WTC11 (cell line): ENCODE measurements around the gene PPFIBP2.

Source experiments
- ATF2 ChIP-seq: sonication (generic); formaldehyde crosslinking; IDR thresholded peaks from 2 replicates; pipeline ENCODE4 v1.8.1; 2022; ENCODE audit warnings: low read depth, missing genetic modification reagents, borderline replicate concordance
- CTCF ChIP-seq: fragments of 200-600 bp; IDR thresholded peaks from 2 replicates; pipeline ENCODE4 v1.8.0; 2022; ENCODE audit warnings: antibody characterized with exemption
- FOXP4 ChIP-seq: sonication (generic); formaldehyde crosslinking; IDR thresholded peaks from 2 replicates; pipeline ENCODE4 v1.8.0; 2022; ENCODE audit warnings: mild to moderate bottlenecking, missing genetic modification reagents
- MYBL2 ChIP-seq: sonication (generic); formaldehyde crosslinking; IDR thresholded peaks from 2 replicates; pipeline ENCODE4 v1.8.1; 2023; ENCODE audit warnings: mild to moderate bottlenecking, moderate library complexity, missing genetic modification reagents
- NFYB ChIP-seq: sonication (generic); formaldehyde crosslinking; conservative IDR thresholded peaks from 2 replicates; pipeline ENCODE4 v1.8.0; 2022; ENCODE audit warnings: low read depth, missing genetic modification reagents
- NR2C2 ChIP-seq: sonication (generic); formaldehyde crosslinking; IDR thresholded peaks from 2 replicates; pipeline ENCODE4 v1.8.0; 2022; ENCODE audit warnings: mild to moderate bottlenecking, missing genetic modification reagents
- OVOL2 ChIP-seq: fragments of 250-450 bp; sonication (Bioruptor Pico); IDR thresholded peaks from 2 replicates; pipeline ENCODE4 v1.9.0; 2021; ENCODE audit warnings: mild to moderate bottlenecking, borderline replicate concordance
- ZMAT4 ChIP-seq: fragments of 250-450 bp; sonication (Bioruptor Pico); IDR thresholded peaks from 2 replicates; pipeline ENCODE4 v1.9.0; 2021; ENCODE audit warnings: mild to moderate bottlenecking

DNA sequence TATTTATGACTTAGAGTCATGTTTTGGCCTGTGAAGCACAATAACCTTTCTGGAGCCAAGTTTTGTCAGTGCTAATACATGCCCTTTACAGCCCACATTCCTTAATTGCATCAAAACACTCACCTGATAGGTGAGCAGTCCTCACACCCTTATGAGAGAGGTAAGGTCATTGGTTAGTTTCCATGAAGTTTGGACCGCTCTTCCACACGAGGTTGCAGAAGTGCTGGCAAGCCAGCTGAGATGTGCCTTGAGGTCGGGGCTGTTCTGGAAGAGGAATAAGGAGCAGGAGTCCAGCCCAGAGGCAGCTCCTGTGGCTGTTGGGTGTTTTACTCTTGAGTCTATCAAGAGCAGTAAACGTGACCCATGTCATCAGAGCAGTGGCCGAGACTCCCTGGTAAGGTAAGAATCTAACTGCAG, 83.2 kb downstream of the PPFIBP2 start:
- no peak for TF ChIP-seq FOXP4 (CRISPR knock-in tag)
- TF ChIP-seq CTCF = no peak
- TF ChIP-seq NFYB = no peak
- TF ChIP-seq ATF2 = no peak
- no peak for TF ChIP-seq NR2C2 (CRISPR knock-in tag)
- TF ChIP-seq OVOL2 = no peak
- no peak for TF ChIP-seq MYBL2
- TF ChIP-seq ZMAT4 (CRISPR knock-in tag) = no peak
